NOMO-1 (cell line): ENCODE measurements around the gene ALOX12.
"Not testable (repeated sequence)": the region's sequence is repeated elsewhere in the genome, so short reads cannot be mapped to it uniquely, and the experiment has no call there.

ENCODE experiments used
- DNase-seq, 2 experiments: peaks; one replicate each; lab custom pipeline; 2025; ENCODE audit not compliant: unreplicated experiment in 2 of 2; lab: John Stamatoyannopoulos, UW

ALOX12 gene, protein sequence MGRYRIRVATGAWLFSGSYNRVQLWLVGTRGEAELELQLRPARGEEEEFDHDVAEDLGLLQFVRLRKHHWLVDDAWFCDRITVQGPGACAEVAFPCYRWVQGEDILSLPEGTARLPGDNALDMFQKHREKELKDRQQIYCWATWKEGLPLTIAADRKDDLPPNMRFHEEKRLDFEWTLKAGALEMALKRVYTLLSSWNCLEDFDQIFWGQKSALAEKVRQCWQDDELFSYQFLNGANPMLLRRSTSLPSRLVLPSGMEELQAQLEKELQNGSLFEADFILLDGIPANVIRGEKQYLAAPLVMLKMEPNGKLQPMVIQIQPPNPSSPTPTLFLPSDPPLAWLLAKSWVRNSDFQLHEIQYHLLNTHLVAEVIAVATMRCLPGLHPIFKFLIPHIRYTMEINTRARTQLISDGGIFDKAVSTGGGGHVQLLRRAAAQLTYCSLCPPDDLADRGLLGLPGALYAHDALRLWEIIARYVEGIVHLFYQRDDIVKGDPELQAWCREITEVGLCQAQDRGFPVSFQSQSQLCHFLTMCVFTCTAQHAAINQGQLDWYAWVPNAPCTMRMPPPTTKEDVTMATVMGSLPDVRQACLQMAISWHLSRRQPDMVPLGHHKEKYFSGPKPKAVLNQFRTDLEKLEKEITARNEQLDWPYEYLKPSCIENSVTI

DNA sequence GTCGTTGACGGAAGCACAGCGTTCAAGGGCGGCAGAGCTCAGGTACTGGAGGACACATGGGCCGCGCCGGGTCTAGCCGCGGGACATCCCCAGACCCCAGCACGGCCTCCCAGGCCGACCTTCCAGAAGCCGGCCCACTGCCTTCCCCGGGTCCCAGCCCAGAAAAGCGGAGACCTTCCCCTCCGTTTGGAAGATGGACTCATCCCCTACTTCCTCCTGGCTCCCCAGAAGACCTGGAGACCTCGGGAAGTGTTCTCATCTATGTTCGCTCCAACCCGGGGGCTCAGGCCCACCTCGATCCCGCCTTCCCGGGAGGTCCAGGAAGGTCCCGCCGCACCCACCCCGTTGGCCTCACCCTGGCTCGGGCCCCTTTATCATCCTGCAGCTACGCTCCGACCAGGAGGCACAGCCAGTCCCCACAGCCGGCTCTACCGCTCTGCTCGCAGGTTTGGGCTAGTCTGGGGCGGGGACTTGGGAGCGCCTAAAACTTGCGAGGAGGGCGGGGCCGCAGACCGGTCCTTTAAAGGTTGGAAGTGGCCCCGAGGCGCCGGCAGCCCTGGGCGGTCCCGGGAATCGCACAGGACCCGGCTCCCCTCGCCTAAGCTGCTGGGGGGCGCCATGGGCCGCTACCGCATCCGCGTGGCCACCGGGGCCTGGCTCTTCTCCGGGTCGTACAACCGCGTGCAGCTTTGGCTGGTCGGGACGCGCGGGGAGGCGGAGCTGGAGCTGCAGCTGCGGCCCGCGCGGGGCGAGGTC is at the start of gene ALOX12:
TSS of gene ALOX12 (plus strand) at position 550 of the 756 bp plus-strand sequence. CDS start at position 619, 69 bp downstream.
- no peak for DNase-seq

- peak in 1 of 2 experiments; percentile 14 for DNase-seq
Observed at GRCh38 chr17:6947745-6948144, 48.1 kb upstream of the ALOX12 start.

GRCh38 chr17:6948562-6948961 is 47.3 kb upstream of the ALOX12 start:
- DNase-seq = peak; percentile 88 to 90

DNA sequence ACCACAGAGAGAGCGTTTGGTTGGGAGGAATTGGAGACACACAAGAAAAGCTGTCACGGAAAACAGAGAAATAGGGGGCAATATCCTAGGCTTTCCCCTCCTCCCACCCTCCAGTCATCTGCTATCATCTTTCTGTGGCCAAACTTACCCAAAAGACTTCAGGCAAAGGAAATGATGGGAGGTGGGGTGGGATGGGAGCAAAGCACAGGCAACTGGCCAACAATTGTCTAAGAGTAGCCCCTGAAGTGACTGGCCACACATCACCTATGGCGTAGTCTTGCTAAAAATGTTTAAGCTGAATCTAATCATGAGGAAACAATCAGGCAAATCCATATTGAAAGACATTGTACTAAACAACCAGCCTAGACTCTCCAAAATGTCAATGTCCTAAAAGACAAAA is 46.9 kb upstream of the ALOX12 start:
- no peak for DNase-seq

GRCh38 chr17:6950938-6951337 is 44.9 kb upstream of the ALOX12 start:
- DNase-seq = not testable (repeated sequence)

- no peak for DNase-seq
Observed at GRCh38 chr17:6953689-6954088, 42.2 kb upstream of the ALOX12 start.

DNA sequence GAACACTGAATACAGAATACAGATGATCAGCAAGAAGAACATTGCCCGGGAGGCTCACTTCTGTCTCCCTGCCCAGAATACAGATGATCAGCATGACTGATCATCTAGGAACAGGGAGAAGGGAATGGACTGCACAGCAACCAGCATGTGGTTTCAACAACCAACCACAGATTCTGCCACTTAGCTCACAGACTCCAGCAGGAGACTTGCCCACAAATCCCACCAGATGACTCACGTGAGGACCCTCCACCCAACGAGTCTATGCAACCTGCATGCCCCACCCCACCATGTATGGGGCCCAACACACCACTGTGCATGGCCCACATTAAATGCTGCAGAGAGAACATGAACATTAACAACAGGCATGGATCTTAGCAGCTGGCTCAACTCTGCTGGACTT is 36.1 kb upstream of the ALOX12 start:
- no peak for DNase-seq

DNA sequence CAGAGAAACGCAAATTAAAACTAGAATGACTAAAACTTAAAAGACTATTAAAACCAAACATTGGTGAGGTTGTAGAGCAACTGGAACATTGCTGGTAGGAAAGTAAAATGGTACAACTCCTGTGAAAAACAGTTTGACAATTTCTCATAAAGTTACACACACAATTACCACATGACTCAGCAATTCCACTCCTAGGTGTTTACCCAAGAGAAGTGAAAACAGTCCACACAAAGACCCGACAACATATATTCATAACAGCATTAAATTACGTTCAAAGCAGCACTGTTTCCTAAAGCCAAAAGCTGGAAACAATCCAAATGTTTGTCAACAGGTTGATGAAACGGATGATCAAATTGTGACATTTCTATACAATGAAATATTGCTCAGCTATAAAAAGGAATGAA is 26.5 kb upstream of the ALOX12 start:
- DNase-seq = no peak

DNA sequence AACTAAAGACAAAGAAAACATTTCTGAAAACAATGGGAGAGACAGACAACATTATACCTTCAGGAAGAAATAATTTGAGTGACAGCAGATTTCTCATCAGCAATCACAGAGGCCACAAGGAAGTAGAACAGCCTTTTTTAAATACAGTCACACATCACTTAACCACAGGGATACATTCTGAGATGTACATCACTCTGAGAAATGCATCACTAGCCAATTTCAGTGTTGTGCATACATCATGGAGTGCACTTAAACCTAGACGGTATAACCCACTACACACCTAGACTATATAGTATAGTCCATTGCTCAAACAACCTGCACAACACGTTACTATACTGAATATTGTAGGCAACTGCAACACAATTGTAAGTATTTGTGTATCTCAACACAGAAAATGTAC is 24.9 kb upstream of the ALOX12 start:
- no peak for DNase-seq

- not testable (repeated sequence) for DNase-seq
Observed at GRCh38 chr17:6979440-6979839, 16.4 kb upstream of the ALOX12 start.

GRCh38 chr17:6981426-6981825 is 14.4 kb upstream of the ALOX12 start:
- DNase-seq = peak in 1 of 2 experiments; percentile 28

DNA sequence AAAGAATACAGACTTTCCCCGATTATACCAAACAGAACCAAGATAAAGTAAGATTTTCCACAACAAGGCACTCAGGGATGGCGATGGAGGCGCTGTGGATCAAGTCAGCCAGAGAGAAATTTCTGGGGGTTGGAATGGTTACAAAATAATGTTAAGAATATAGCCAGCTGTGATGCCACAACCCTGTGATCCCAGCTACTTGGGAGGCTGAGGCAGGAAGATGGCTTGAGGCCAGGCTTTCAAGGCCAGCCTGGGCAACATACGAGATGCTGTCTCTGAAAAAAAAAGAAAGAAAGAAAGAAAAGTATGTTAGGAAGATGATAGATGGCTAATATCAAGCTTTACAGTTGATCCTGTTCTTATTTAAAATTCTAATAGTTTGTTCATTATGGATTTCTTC is 10.6 kb upstream of the ALOX12 start:
- no peak for DNase-seq

DNA sequence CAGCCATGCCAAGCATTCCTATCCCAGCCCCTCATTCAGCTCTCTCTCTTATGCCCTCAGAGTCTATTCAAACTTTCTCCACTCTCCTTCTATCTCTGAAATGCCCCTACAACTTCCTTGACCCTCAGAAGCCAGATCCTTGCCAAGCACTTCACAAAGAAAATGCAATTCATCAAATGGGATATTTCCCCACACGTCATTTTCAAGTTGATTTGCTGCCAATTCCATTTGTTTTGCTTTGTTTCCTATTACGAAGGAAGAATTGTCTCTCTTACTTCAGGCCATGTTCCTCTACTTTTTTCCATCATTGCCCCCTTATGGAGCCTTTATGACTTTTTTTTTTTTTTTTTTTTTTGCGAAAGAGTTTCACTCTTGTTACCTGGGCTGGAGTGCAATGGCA is 9.2 kb upstream of the ALOX12 start:
- no peak for DNase-seq

- no peak for DNase-seq
Observed at GRCh38 chr17:6989779-6990178, 6.1 kb upstream of the ALOX12 start.

- not testable (repeated sequence) for DNase-seq
Observed at GRCh38 chr17:6993613-6994056, 2.2 kb upstream of the ALOX12 start.

- DNase-seq = no peak
Observed at GRCh38 chr17:6994118-6994598, 1.7 kb upstream of the ALOX12 start.

GRCh38 chr17:6994666-6995256 is 1.1 kb upstream of the ALOX12 start:
- DNase-seq = no peak

- no peak for DNase-seq
Observed at GRCh38 chr17:6996256-6997011, 585 bp downstream of the ALOX12 start.

- DNase-seq = no peak
Observed at GRCh38 chr17:6997171-6997570, 1.3 kb downstream of the ALOX12 start.

- DNase-seq = no peak
Observed at GRCh38 chr17:6998855-6999508, 3.1 kb downstream of the ALOX12 start.
